ENCODE results near the gene CLEC2L. TPM values are rescaled to one million over a fixed set of nuclear protein-coding genes. Genes with fewer than 3 reads are reported as not detected.

CLEC2L gene
- total and polyA plus RNA-seq, 2 of the 8 experiments (the other 6 are each of a cell fraction or from before 2014, with no cell fraction given) = 0.20 to 1.9 TPM

Other genes starting within 250 kb of the CLEC2L start
- 13.6 and 15.8 TPM in 2 replicates for gene FMC1, start 182.3 kb upstream of the CLEC2L start, total RNA-seq (2021; fragmentation: NEBNext Ultra II Directional; extraction: Animal tissue kit (Norgen Biotek cat#: 25700))
- gene FMC1, start 182.3 kb upstream of the CLEC2L start, polyA plus RNA-seq (2011; rRNA removed) = 23.3 and 28.4 TPM in 2 replicates
- gene LUC7L2, start 163.8 kb upstream of the CLEC2L start, total RNA-seq (2021; fragmentation: NEBNext Ultra II Directional; extraction: Animal tissue kit (Norgen Biotek cat#: 25700)) = 64.1 and 67.8 TPM in 2 replicates
- gene LUC7L2, start 163.8 kb upstream of the CLEC2L start, polyA plus RNA-seq (2011; rRNA removed) = 22.9 and 37.3 TPM in 2 replicates
- 14.9 and 20.4 TPM in 2 replicates for gene KLRG2, start 40.0 kb upstream of the CLEC2L start, total RNA-seq (2021; fragmentation: NEBNext Ultra II Directional; extraction: Animal tissue kit (Norgen Biotek cat#: 25700))
- 8.9 and 13.9 TPM in 2 replicates for gene KLRG2, start 40.0 kb upstream of the CLEC2L start, polyA plus RNA-seq (2011; rRNA removed)

Data from H1 (cell line).